SK-N-SH (cell line): ENCODE results near the gene OTC.

ENCODE experiments used
- CTCF ChIP-seq: fragments of 200-600 bp; sonication (generic); IDR thresholded peaks from 2 replicates; pipeline ENCODE4 v1.6.1; 2017; ENCODE audit warnings: antibody characterized with exemption, mild to moderate bottlenecking, moderate library complexity
- EZH2phosphoT487 ChIP-seq: fragments of 200-600 bp; sonication (generic); IDR thresholded peaks from 2 replicates; pipeline ENCODE4 v1.6.1; 2017; ENCODE audit warnings: low read depth, mixed run types, mild to moderate bottlenecking, antibody characterized with exemption, moderate library complexity, borderline replicate concordance
- FOXJ3 ChIP-seq: sonication (generic); formaldehyde crosslinking; IDR thresholded peaks from 2 replicates; pipeline ENCODE4 v1.5.1; 2020; ENCODE audit warnings: mild to moderate bottlenecking, missing genetic modification reagents
- JUND ChIP-seq: IDR thresholded peaks from 2 replicates; pipeline ENCODE4 v1.4.0; 2012
- MAX ChIP-seq: IDR thresholded peaks from 2 replicates; pipeline ENCODE4 v1.4.0; 2012; ENCODE audit warnings: low read depth
- POLR2AphosphoS5 ChIP-seq: IDR thresholded peaks from 2 replicates; pipeline ENCODE4 v1.6.1; 2012; ENCODE audit warnings: low read depth, low read length
- RAD21 ChIP-seq: IDR thresholded peaks from 2 replicates; pipeline ENCODE4 v1.6.1; 2012; ENCODE audit warnings: mild to moderate bottlenecking, low read length
- RFX5 ChIP-seq: IDR thresholded peaks from 2 replicates; pipeline ENCODE4 v1.6.1; 2012; ENCODE audit warnings: mild to moderate bottlenecking, improper control_type of control experiment, low read length
- SMC3 ChIP-seq: IDR thresholded peaks from 2 replicates; pipeline ENCODE4 v1.6.1; 2012; ENCODE audit warnings: low read depth, low read length, improper control_type of control experiment
- USF2 ChIP-seq: fragments of 150-350 bp; IDR thresholded peaks from 2 replicates; pipeline ENCODE4 v1.6.1; 2017; ENCODE audit warnings: antibody characterized with exemption, low read length, low read depth, borderline replicate concordance
- ZBTB33 ChIP-seq: IDR thresholded peaks from 2 replicates; pipeline ENCODE4 v1.4.0; 2012; ENCODE audit warnings: low read depth, borderline replicate concordance

GRCh38 chrX:38376747-38377146 lies 24.3 kb downstream of the OTC start:
- no peak for TF ChIP-seq JUND
- no peak for TF ChIP-seq USF2
- TF ChIP-seq CTCF: no peak
- TF ChIP-seq MAX: no peak
- TF ChIP-seq EZH2phosphoT487: no peak
- no peak for TF ChIP-seq FOXJ3 (CRISPR knock-in tag)
- TF ChIP-seq POLR2AphosphoS5: no peak
- TF ChIP-seq ZBTB33: no peak
- no peak for TF ChIP-seq RAD21
- no peak for TF ChIP-seq SMC3
- no peak for TF ChIP-seq RFX5
